Stimulated activated CD8-positive, alpha-beta memory T cell treated with anti-CD3 and anti-CD28 coated beads, Interleukin-4, amount 100 ng/mL, for 4 hours (primary cell): Measurements from ENCODE around the gene PRKD2.
"Not testable (repeated sequence)": the region's sequence is repeated elsewhere in the genome, so short reads cannot be mapped to it uniquely, and the experiment has no call there.

ENCODE experiments used
- DNase-seq, 2 donors: peaks; one replicate each; pipeline ENCODE4 v3.0.0-alpha.2; 2020; ENCODE audit warnings: low read depth in 2 of 2, low spot score in 1 of 2

Gene PRKD2

GRCh38 chr19:46712768-46713338 lies 4.1 kb downstream of the PRKD2 start:
- not testable (repeated sequence) for DNase-seq

- no peak for DNase-seq
Observed at GRCh38 chr19:46710687-46711086, 6.2 kb downstream of the PRKD2 start.

- DNase-seq: peak; percentile 66 to 95
Observed at GRCh38 chr19:46704379-46705076, 12.4 kb downstream of the PRKD2 start.

- DNase-seq: no peak
Observed at GRCh38 chr19:46700704-46701103, 16.2 kb downstream of the PRKD2 start.

- DNase-seq: no peak
Observed at GRCh38 chr19:46698395-46699321, 18.3 kb downstream of the PRKD2 start.

GRCh38 chr19:46697204-46697960 lies 19.5 kb downstream of the PRKD2 start:
- no peak for DNase-seq

GRCh38 chr19:46696866-46697203 lies 20.1 kb downstream of the PRKD2 start:
- DNase-seq: no peak

GRCh38 chr19:46696052-46696451 lies 20.9 kb downstream of the PRKD2 start:
- no peak for DNase-seq

- no peak for DNase-seq
Observed at GRCh38 chr19:46693760-46694159, 23.2 kb downstream of the PRKD2 start.

GRCh38 chr19:46692918-46693722 lies 23.8 kb downstream of the PRKD2 start:
- no peak for DNase-seq

GRCh38 chr19:46691948-46692347 lies 25.0 kb downstream of the PRKD2 start:
- DNase-seq: no peak

- DNase-seq: no peak
Observed at GRCh38 chr19:46691104-46691503, 25.8 kb downstream of the PRKD2 start.

- no peak for DNase-seq
Observed at GRCh38 chr19:46689358-46689757, 27.6 kb downstream of the PRKD2 start.

- DNase-seq: no peak
Observed at GRCh38 chr19:46687438-46688145, 29.3 kb downstream of the PRKD2 start.

- no peak for DNase-seq
Observed at GRCh38 chr19:46685189-46685588, 31.7 kb downstream of the PRKD2 start.

- no peak for DNase-seq
Observed at GRCh38 chr19:46678110-46678732, 38.7 kb downstream of the PRKD2 start.

- DNase-seq: no peak
Observed at GRCh38 chr19:46674416-46675178, 42.3 kb downstream of the PRKD2 start.

- no peak for DNase-seq
Observed at GRCh38 chr19:46670813-46671212, 46.1 kb downstream of the PRKD2 start.

GRCh38 chr19:46668662-46669061 lies 48.3 kb downstream of the PRKD2 start:
- no peak for DNase-seq
